PFSK-1 (cell line): ENCODE measurements around the gene SLC66A2.

Source experiments
- FOXP2 ChIP-seq: optimal IDR thresholded peaks from 2 replicates; pipeline ENCODE3; 2011; ENCODE audit warnings: borderline replicate concordance, control low read depth, inconsistent platforms; ENCODE audit not compliant: insufficient read depth; ENCODE audit errors: extremely low read length, extremely low read depth
- POLR2AphosphoS5 ChIP-seq: IDR thresholded peaks from 2 replicates; pipeline ENCODE4 v1.6.1; 2012; ENCODE audit warnings: low read depth, mild to moderate bottlenecking, control low read depth, low read length, moderate library complexity
- REST ChIP-seq, 2 experiments: IDR thresholded peaks; 2 replicates each; pipeline versions ENCODE4 v1.6.1 to v1.8.0; 2011 to 2012; ENCODE audit warnings: low read depth in 2 of 2, low read length in 2 of 2, control low read depth in 1 of 2, inconsistent platforms in 1 of 2, mild to moderate bottlenecking in 1 of 2, moderate library complexity in 1 of 2; ENCODE audit not compliant: insufficient read depth in 1 of 2
- SIN3A ChIP-seq: IDR thresholded peaks from 2 replicates; pipeline ENCODE4 v1.6.1; 2012; ENCODE audit warnings: mild to moderate bottlenecking, low read length, moderate library complexity, borderline replicate concordance; ENCODE audit not compliant: insufficient read depth
- TAF1 ChIP-seq: IDR thresholded peaks from 2 replicates; pipeline ENCODE4 v1.6.1; 2012; ENCODE audit warnings: low read length, control low read depth, borderline replicate concordance; ENCODE audit not compliant: insufficient read depth

- TF ChIP-seq SIN3A (no peak), POLR2AphosphoS5 (no peak), REST (IDR thresholded peaks at IDR 0.05; ENCODE audit: insufficient read depth in 1 of 2, low read depth in 2 of 2, low read length in 2 of 2) (no peak), TAF1 (no peak), FOXP2 (no peak)
Observed at GRCh38 chr18:79974025-79974654, 22.7 kb upstream of the SLC66A2 start.
